ENCODE results near the gene NDFIP2. TPM values are rescaled to one million over a fixed set of nuclear protein-coding genes. Genes with fewer than 3 reads are reported as not detected.

Gene NDFIP2
- total RNA-seq, 4 donors from 2014 or later: 16.8 to 26.7 (median 20.6) TPM

DNA sequence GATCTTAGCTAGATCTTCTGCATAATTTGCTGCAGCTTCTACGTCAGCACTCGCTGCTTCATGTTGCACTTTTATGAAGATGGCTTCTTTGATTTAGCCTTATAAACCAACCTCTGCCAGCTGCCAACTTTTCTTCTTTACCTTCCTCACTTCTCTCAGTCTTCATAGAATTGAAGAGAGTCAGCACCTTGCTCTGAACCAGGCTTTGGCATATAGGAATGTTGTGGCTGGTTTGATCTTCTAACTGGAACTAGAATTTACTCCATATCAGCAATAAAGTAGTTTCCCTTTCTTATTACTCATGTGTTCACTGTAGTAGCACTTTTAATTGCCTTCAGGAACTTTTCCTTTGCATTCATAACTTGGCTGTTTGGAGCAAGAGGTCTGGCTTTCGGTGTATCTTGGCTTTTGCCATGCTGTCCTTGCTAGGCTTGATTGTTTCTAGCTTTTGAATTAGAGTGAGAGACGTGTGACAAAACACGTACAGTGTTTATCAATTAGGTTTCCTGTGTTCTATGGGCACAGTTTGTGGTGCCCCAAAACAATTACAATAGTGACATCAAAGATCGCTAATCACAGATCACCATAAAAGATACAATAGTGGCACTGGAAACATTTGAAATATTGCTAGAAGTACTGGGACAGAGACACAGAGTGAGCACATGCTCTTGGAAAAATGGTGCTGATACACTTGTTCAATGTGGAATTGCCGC lies 50.7 kb downstream of the NDFIP2 start:
- TF ChIP-seq CTCF (IDR thresholded peaks at IDR 0.05): no peak
- no peak for ATAC-seq (ENCODE audit: low FRiP score)
- DNase-seq (ENCODE audit: low spot score): no peak

DNA sequence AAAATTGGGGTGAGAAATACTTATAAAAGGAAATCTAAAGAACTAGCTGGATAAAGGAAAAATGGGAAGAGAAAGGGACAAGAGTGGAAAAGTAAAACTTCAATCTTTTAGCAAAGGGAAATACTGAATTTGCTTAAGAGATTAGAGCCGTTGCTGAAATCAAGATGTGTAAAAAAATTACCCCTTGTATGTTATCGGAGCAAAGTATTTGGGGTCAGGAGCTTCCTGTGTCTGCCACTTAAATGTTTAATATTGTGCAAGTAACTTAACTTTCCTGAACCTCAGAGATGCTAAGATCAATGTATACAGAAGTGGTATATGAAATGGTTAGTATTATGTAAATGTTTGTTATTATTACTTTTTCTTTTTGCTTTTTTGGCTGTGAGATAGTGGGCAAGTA lies 51.6 kb downstream of the NDFIP2 start:
- no peak for DNase-seq (ENCODE audit: low spot score)
- ATAC-seq (ENCODE audit: low FRiP score): no peak
- no peak for TF ChIP-seq CTCF (IDR thresholded peaks at IDR 0.05)

DNA sequence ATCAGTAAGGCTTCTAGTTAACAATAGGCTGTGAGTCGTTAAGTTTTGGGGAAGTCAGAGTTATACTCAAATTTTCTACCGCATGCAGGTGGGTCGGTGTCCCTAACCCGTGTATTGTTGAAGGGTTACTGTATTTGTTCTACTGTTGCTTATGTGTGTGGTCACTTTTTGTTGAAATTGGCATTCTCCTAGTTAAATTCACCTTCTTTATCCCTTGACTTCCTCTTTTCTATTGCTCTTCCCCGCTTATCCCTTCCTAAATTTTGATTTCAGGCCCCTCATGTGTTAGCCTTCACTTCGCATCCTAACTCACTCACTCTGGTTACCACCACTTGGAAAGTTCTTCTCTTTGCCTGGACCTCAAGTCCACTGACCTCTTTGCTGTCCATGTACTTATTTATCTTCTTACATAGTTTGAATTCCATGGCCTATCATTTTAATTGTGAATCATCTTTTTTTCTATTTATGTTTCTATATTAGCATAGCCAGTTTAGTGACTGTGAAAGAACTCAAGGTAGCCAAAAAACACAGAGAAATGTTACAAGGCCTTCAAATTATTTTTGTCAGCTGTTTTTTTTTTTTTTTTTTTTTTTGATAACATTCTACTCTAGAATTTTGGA lies 52.9 kb downstream of the NDFIP2 start:
- no peak for ATAC-seq (ENCODE audit: low FRiP score)
- TF ChIP-seq CTCF (IDR thresholded peaks at IDR 0.05): no peak
- DNase-seq (ENCODE audit: low spot score): no peak

DNA sequence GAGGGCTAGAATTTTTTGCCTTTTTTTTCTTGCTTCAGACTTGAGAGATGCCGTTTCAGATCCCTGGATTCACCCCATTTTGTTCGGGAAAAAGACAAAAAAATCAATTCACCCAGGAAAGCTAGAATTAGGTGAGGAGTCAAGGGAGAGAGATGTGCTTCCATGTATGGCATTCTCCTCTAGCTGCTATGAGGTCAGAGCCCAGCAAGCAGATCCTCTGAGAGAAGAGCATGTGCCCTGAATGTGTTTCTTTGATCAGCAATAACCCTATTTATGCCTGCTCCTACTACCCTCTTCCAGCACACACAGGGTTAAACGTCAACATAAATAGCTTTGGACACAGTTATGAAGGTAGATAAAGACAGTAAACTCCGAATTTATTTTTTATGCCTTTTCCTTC lies 53.6 kb downstream of the NDFIP2 start:
- TF ChIP-seq CTCF (IDR thresholded peaks at IDR 0.05): no peak
- DNase-seq (ENCODE audit: low spot score) (no peak), ATAC-seq (ENCODE audit: low FRiP score) (no peak)

- DNase-seq (ENCODE audit: low spot score) (no peak), ATAC-seq (ENCODE audit: low FRiP score) (no peak)
- no peak for TF ChIP-seq CTCF (IDR thresholded peaks at IDR 0.05)
Measured at GRCh38 chr13:79538757-79539156, 57.8 kb downstream of the NDFIP2 start.

DNA sequence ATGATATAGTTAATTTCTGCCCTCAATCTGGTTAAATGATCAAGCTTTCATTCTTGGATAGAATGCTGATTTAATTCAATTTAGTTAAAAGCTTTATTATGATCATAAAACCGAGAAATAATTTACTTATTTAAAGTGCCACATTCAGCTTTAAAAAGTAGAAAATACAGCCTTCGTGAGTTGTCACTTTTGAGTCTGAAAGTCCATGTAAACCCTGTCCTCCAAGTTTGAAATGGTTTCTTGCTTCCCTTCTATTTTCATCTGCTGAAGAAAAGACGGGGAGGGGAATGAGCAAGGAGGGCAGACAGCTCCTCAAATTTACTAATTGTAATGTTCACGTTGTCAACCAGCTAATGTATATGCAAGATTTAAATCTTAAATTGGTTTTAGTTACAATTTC lies 59.5 kb downstream of the NDFIP2 start:
- DNase-seq (ENCODE audit: low spot score): no peak
- no peak for ATAC-seq (ENCODE audit: low FRiP score)
- TF ChIP-seq CTCF (IDR thresholded peaks at IDR 0.05): no peak
